ENCODE data around the gene SZT2. TPM values are rescaled to one million over a fixed set of nuclear protein-coding genes. Genes with fewer than 3 reads are reported as not detected.
"Not testable (repeated sequence)": the region's sequence is repeated elsewhere in the genome, so short reads cannot be mapped to it uniquely, and the experiment has no call there.

The SZT2 gene
- total and polyA plus RNA-seq, 2 experiments from 2014 or later: 14.8 to 18.8 TPM

- no peak for TF ChIP-seq EZH2phosphoT487 (IDR thresholded peaks at IDR 0.05; ENCODE audit: low read depth, severe bottlenecking, unreplicated experiment)
- no peak for TF ChIP-seq CTCF (IDR thresholded peaks at IDR 0.05; ENCODE audit: poor library complexity)
- TF ChIP-seq EZH2 (IDR thresholded peaks at IDR 0.05; ENCODE audit: borderline replicate concordance): no peak
- Histone ChIP-seq H3K27me3 (no peaks in the 10 kb centered on the region), H3K4me1 (ENCODE audit: insufficient read depth) (peaks cover 6% of the 10 kb centered on the region), H3K4me3 (no peak overlapping the region), H3K36me3 (replicated peaks; ENCODE audit: insufficient read depth, low read depth) (no peaks in the 10 kb centered on the region), H3K4me2 (no peak overlapping the region), H2AFZ (no peak overlapping the region), H3K9me2 (replicated peaks; ENCODE audit: insufficient read depth) (no peaks in the 10 kb centered on the region), H3K27ac (no peak overlapping the region), H3K9me3 (ENCODE audit: low read depth) (no peaks in the 10 kb centered on the region), H3K79me2 (peaks cover 74% of the 10 kb centered on the region), H4K20me1 (ENCODE audit: insufficient read depth, poor library complexity, severe bottlenecking) (no peaks in the 10 kb centered on the region)
- DNase-seq (ENCODE audit: low spot score): no peak
- 90% methylated on average over 4 of the region's 4 CpGs for WGBS (ENCODE audit: low lambda C conversion rate, missing lambda C conversion rate)
Measured at GRCh38 chr1:43395523-43395922, 5.8 kb downstream of the SZT2 start.

- no peak for DNase-seq (ENCODE audit: low spot score)
- H4K20me1 ChIP-seq (ENCODE audit: insufficient read depth, poor library complexity, severe bottlenecking): no peaks in the 10 kb centered on the region
- no peak for TF ChIP-seq CTCF (IDR thresholded peaks at IDR 0.05; ENCODE audit: poor library complexity)
- TF ChIP-seq EZH2 (IDR thresholded peaks at IDR 0.05; ENCODE audit: borderline replicate concordance): no peak
- TF ChIP-seq EZH2phosphoT487 (IDR thresholded peaks at IDR 0.05; ENCODE audit: low read depth, severe bottlenecking, unreplicated experiment): no peak
- no peaks in the 10 kb centered on the region for H3K36me3 ChIP-seq (replicated peaks; ENCODE audit: insufficient read depth, low read depth)
- WGBS (ENCODE audit: low lambda C conversion rate, missing lambda C conversion rate): 50% methylated on average over 1 of the region's 1 CpG
- no peak overlapping the region for H3K4me2 ChIP-seq
- H3K9me2 ChIP-seq (replicated peaks; ENCODE audit: insufficient read depth): no peaks in the 10 kb centered on the region
- peaks cover 1% of the 10 kb centered on the region for H3K4me1 ChIP-seq (ENCODE audit: insufficient read depth)
- H3K9me3 ChIP-seq (ENCODE audit: low read depth): no peaks in the 10 kb centered on the region
- peaks cover 69% of the 10 kb centered on the region for H3K79me2 ChIP-seq
- no peak overlapping the region for H3K27ac ChIP-seq
- no peak overlapping the region for H2AFZ ChIP-seq
- H3K27me3 ChIP-seq: no peaks in the 10 kb centered on the region
- no peak overlapping the region for H3K4me3 ChIP-seq
Measured at GRCh38 chr1:43396059-43396458, 6.4 kb downstream of the SZT2 start.

GRCh38 chr1:43398227-43398626 is 8.5 kb downstream of the SZT2 start:
- Histone ChIP-seq H3K79me2 (peaks cover 53% of the 10 kb centered on the region), H3K9me2 (replicated peaks; ENCODE audit: insufficient read depth) (no peaks in the 10 kb centered on the region), H3K27ac (no peak overlapping the region), H3K9me3 (ENCODE audit: low read depth) (no peaks in the 10 kb centered on the region), H3K4me3 (no peak overlapping the region), H3K27me3 (no peaks in the 10 kb centered on the region), H3K4me1 (ENCODE audit: insufficient read depth) (no peaks in the 10 kb centered on the region), H4K20me1 (ENCODE audit: insufficient read depth, poor library complexity, severe bottlenecking) (no peaks in the 10 kb centered on the region), H2AFZ (no peak overlapping the region), H3K4me2 (no peak overlapping the region), H3K36me3 (replicated peaks; ENCODE audit: insufficient read depth, low read depth) (no peaks in the 10 kb centered on the region)
- WGBS (ENCODE audit: low lambda C conversion rate, missing lambda C conversion rate): 97% methylated on average over 3 of the region's 3 CpGs
- TF ChIP-seq EZH2 (IDR thresholded peaks at IDR 0.05; ENCODE audit: borderline replicate concordance) (no peak), EZH2phosphoT487 (IDR thresholded peaks at IDR 0.05; ENCODE audit: low read depth, severe bottlenecking, unreplicated experiment) (no peak), CTCF (IDR thresholded peaks at IDR 0.05; ENCODE audit: poor library complexity) (no peak)
- no peak for DNase-seq (ENCODE audit: low spot score)

- DNase-seq (ENCODE audit: low spot score); H3K4me2 ChIP-seq; H3K9me3 ChIP-seq (ENCODE audit: low read depth); H3K4me3 ChIP-seq; H3K36me3 ChIP-seq (replicated peaks; ENCODE audit: insufficient read depth, low read depth); H3K27me3 ChIP-seq; H2AFZ ChIP-seq; H4K20me1 ChIP-seq (ENCODE audit: insufficient read depth, poor library complexity, severe bottlenecking); H3K27ac ChIP-seq; H3K9me2 ChIP-seq (replicated peaks; ENCODE audit: insufficient read depth); H3K4me1 ChIP-seq (ENCODE audit: insufficient read depth): not testable (repeated sequence)
- WGBS (ENCODE audit: low lambda C conversion rate, missing lambda C conversion rate): 97% methylated on average over 9 of the region's 9 CpGs
- peaks cover 40% of the 10 kb centered on the region for H3K79me2 ChIP-seq
Measured at GRCh38 chr1:43400441-43400840, 10.7 kb downstream of the SZT2 start.
